Panc1 (cell line): ENCODE data around the gene SULT1E1. TPM values are rescaled to one million over a fixed set of nuclear protein-coding genes. Genes with fewer than 3 reads are reported as not detected.

ENCODE experiments used
- ATAC-seq: fragments of 200-7000 bp; cut with Tn5 transposase; 2 replicates; pipeline ENCODE4 v1.9.1; 2020; ENCODE audit warnings: mild to moderate bottlenecking, moderate library complexity
- BruUV-seq: library from RNA; stranded (reverse); fragments of 400-500 nt; replicated peaks from 2 replicates; lab custom pipeline; 2021; lab: Mats Ljungman, UMichigan
- CTCF ChIA-PET: fragments of 300-600 bp; sonication (Branson Sonifier 250); formaldehyde crosslinking; loops from one replicate; lab custom pipeline; 2022; ENCODE audit warnings: antibody characterized with exemption; lab: Charles Lee
- POLR2A ChIA-PET: fragments of 300-600 bp; sonication (Branson Sonifier 250); formaldehyde crosslinking; loops from one replicate; lab custom pipeline; 2022; ENCODE audit warnings: antibody characterized with exemption; lab: Charles Lee
- DNase-seq: peaks from one replicate; pipeline ENCODE4 v3.0.0-alpha.2; 2010; ENCODE audit warnings: low read depth, low spot score
- H3K27ac ChIP-seq: 2 replicates; pipeline ENCODE4 v1.5.1; 2011; ENCODE audit warnings: mild to moderate bottlenecking, low read length, inconsistent platforms
- H3K27me3 ChIP-seq: fragments of 200-500 bp; sonication (Bioruptor generic); 2 replicates; pipeline ENCODE4 v1.6.0; 2014; ENCODE audit warnings: low read length, inconsistent platforms; ENCODE audit not compliant: control insufficient read depth, insufficient read depth
- H3K36me3 ChIP-seq: fragments of 200-500 bp; sonication (Bioruptor generic); 2 replicates; pipeline ENCODE4 v1.5.1; 2014; ENCODE audit warnings: inconsistent platforms, mild to moderate bottlenecking, low read length, moderate library complexity; ENCODE audit not compliant: control insufficient read depth, insufficient read depth
- H3K4me1 ChIP-seq: 2 replicates; pipeline ENCODE4 v1.5.1; 2011; ENCODE audit warnings: inconsistent platforms, mild to moderate bottlenecking, low read length, moderate library complexity; ENCODE audit not compliant: control insufficient read depth, insufficient read depth
- H3K4me3 ChIP-seq, 2 experiments: 2 replicates each; pipeline ENCODE4 v1.5.1; 2011 to 2012; ENCODE audit warnings: low read depth in 2 of 2, low read length in 2 of 2, mild to moderate bottlenecking in 2 of 2, inconsistent platforms in 1 of 2, moderate library complexity in 1 of 2
- H3K9me3 ChIP-seq: fragments of 200-500 bp; sonication (Bioruptor generic); 2 replicates; pipeline ENCODE4 v1.5.1; 2014; ENCODE audit warnings: low read depth, mild to moderate bottlenecking, inconsistent platforms, low read length, moderate library complexity; ENCODE audit not compliant: control insufficient read depth, insufficient read depth
- CTCF ChIP-seq: fragments of 450-650 bp; IDR thresholded peaks from 2 replicates; pipeline ENCODE4 v1.5.1; 2017; ENCODE audit warnings: mild to moderate bottlenecking
- POLR2AphosphoS5 ChIP-seq: IDR thresholded peaks from 2 replicates; pipeline ENCODE4 v1.6.1; 2012; ENCODE audit warnings: mild to moderate bottlenecking, low read depth, low read length, moderate library complexity
- REST ChIP-seq, 2 experiments: IDR thresholded peaks; 2 replicates each; pipeline ENCODE4 v1.6.1; 2011 to 2012; ENCODE audit warnings: low read depth in 2 of 2, control low read depth in 1 of 2, low read length in 1 of 2, mild to moderate bottlenecking in 1 of 2, moderate library complexity in 1 of 2; ENCODE audit not compliant: insufficient read depth in 1 of 2
- SIN3A ChIP-seq: IDR thresholded peaks from 2 replicates; pipeline ENCODE4 v1.6.1; 2012; ENCODE audit warnings: low read depth, mild to moderate bottlenecking, low read length, moderate library complexity, borderline replicate concordance; ENCODE audit not compliant: insufficient read depth
- TCF7L2 ChIP-seq: IDR thresholded peaks from 2 replicates; pipeline ENCODE4 v1.6.1; 2011; ENCODE audit warnings: mild to moderate bottlenecking, low read depth, low read length, inconsistent platforms
- in situ Hi-C: cut with HindIII; loops from 2 replicates; pipeline ENCODE4 v1.10.0; 2016; ENCODE audit warnings: low sequenced_read_pairs, low pct_unique_long_range_greater_than_20kb
- intact Hi-C: fragments of 100-400 bp; cut with micrococcal nuclease; formaldehyde crosslinking; loops from one replicate; pipeline ENCODE4 v1.10.0; 2022; ENCODE audit not compliant: unreplicated experiment
- total RNA-seq: library from RNA; stranded (reverse); gene quantifications from one replicate; pipeline ENCODE4 v1.2.1, GENCODE V29; 2021; ENCODE audit not compliant: unreplicated experiment

SULT1E1 gene
- total RNA-seq, 1 experiment from 2014 or later = not detected

- DNase-seq (no peak), ATAC-seq (no peak)
- ChIA-PET CTCF (no interaction called here), POLR2A (no interaction called here)
- no peak overlapping the region for H3K4me3 ChIP-seq
- no peaks in the 10 kb centered on the region for H3K9me3 ChIP-seq
- no peaks in the 10 kb centered on the region for H3K27me3 ChIP-seq
- no peaks in the 10 kb centered on the region for H3K36me3 ChIP-seq
- intact Hi-C loops (no loop called here), in situ Hi-C loops (no loop called here)
- H3K27ac ChIP-seq = no peak overlapping the region
- TF ChIP-seq CTCF (no peak), TCF7L2 (no peak), SIN3A (no peak), POLR2AphosphoS5 (no peak), REST (IDR thresholded peaks at IDR 0.05; ENCODE audit: insufficient read depth in 1 of 2, low read depth in 2 of 2, low read length in 1 of 2) (no peak)
- BruUV-seq = no TSS peak
- H3K4me1 ChIP-seq = no peaks in the 10 kb centered on the region
Observed at GRCh38 chr4:69877453-69877852, 17.5 kb upstream of the SULT1E1 start.

GRCh38 chr4:69876071-69876470 is 16.1 kb upstream of the SULT1E1 start:
- H3K4me1 ChIP-seq = no peaks in the 10 kb centered on the region
- TF ChIP-seq POLR2AphosphoS5 (no peak), TCF7L2 (no peak), CTCF (no peak), REST (IDR thresholded peaks at IDR 0.05; ENCODE audit: insufficient read depth in 1 of 2, low read depth in 2 of 2, low read length in 1 of 2) (no peak), SIN3A (no peak)
- no peak for ATAC-seq
- no peaks in the 10 kb centered on the region for H3K36me3 ChIP-seq
- DNase-seq = no peak
- no peaks in the 10 kb centered on the region for H3K9me3 ChIP-seq
- in situ Hi-C loops (no loop called here), intact Hi-C loops (no loop called here)
- POLR2A ChIA-PET = no interaction called here
- BruUV-seq = no TSS peak
- H3K27ac ChIP-seq = no peak overlapping the region
- no peaks in the 10 kb centered on the region for H3K27me3 ChIP-seq
- H3K4me3 ChIP-seq = no peak overlapping the region
- CTCF ChIA-PET = no interaction called here
